ENCODE results near the gene PRM3.

The PRM3 gene

DNA sequence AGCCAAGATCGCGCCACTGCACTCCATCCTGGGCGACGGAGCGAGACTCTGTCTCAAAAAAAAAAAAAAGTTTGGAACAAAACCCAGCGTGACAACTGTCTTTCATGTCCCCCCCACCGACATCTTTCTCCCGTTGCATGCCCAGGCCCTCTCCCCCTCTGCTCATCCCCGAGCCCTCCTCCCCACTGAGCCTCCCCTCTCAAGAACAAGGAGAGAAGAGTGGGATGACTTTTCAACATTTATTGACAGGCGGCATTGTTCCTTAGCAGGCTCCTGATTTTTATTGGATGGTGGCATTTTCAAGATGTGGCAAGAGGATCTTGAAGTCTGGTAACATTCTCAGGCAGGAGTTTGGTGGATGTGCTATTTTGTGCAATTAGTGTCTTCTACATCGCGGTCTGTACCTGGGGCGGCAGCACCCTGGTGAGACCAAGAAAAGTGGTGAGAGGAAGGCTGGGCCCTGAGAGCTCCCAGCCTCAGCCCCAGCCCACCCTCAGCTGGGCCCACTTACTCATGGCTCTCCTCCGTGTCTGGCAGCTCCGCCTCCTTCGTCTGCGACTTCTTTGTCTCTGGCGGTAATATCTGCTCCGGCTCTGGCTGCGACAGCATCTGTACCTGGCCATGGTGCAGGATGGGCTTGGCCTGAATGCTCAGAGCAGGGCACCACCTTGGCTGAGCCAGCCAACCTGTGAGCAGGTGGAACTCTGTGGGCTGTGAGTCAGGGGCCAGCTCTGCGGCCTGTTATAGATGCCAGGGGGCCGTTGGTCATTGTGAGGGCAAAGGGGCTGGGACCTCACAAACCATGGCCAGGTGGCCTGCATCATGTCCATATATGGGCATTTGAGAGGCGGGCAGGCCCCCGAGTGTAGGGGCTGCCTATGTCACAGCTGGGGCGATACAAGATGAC is 7.4 kb upstream of the PRM3 start, which contains the start of gene PRM1:
Gene PRM1, minus strand, starts transcription at position 715 of the 907 bp plus-strand sequence. Its CDS starts 92 bp downstream, at position 623.
- no peak for DNase-seq

DNA sequence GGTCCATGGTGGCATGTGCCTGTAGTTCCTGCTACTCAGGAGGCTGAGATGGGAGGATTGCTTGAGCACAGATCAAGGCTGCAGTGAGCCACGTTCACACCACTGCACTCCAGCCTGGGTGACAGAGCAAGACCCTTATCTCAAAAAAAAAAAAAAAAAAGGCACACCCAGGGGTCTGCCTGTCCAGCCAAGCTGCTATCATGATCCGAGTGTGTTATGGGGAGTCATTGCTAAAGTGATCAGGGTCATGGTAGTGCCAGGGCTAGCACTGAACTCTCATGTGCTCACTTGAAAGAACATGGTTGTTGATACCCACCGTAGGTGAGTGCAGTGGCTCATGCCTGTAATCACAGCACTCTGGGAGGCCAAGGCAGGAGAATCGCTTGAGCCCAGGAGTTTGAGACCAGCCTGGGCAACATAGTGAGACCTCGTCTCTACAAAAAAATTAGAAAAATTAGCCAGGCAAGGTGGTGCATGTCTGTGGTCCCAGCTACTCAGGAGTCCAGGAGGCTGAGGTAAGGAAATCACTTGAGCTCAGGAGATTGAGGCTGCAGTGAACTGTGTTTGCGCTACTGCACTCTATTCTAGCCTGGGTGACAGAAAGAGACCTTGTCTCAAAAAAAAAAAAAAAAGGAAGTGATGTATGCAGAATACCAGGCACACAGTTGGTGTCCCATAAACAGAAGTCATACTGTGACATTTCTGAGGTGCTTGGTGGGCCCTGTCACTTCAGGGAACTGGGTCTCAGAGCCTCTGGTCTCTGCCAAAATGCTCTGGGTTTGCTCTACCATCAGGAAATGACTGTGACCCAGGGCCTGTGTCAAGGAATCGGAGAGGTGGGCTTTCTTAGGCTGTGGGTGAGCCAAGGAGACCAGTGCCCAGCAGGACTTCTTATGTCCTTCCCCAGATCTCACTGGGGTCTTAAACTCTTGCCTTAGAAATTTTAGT is 5.5 kb upstream of the PRM3 start:
- DNase-seq = no peak

DNA sequence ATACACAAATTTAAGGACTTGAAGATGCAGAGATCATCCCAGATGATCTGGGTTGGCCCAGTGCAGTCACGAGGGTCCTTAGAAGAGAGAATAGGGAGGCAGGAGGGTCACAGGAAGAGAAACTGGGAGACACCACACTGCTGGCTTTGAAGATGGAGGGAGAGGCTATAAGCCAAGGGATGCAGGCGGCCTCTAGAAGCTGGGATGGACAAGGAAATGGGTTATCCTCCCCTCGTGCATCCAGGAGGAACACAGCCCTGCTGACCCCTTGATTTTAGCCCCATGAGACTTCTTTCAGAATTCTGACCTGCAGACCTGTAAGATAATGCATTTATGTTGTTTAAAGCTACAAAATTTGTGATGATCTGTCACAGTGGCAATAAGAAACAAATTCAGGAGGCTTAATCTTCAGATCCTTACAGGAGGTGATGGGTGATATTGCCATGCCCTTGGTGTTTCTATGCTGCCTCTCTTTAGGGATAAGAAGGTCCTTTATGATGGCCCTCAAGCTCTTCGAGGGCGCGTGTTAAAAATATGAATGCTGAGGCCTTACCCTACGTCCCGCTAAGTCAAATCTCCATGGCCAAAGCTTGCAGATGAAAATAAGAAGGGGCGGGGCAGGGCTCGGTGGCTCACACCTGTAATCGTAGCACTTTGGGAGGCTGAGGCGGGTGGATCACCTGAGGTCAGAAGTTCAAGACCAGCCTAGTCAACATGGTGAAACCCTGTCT is 4.3 kb upstream of the PRM3 start:
- DNase-seq = no peak

DNA sequence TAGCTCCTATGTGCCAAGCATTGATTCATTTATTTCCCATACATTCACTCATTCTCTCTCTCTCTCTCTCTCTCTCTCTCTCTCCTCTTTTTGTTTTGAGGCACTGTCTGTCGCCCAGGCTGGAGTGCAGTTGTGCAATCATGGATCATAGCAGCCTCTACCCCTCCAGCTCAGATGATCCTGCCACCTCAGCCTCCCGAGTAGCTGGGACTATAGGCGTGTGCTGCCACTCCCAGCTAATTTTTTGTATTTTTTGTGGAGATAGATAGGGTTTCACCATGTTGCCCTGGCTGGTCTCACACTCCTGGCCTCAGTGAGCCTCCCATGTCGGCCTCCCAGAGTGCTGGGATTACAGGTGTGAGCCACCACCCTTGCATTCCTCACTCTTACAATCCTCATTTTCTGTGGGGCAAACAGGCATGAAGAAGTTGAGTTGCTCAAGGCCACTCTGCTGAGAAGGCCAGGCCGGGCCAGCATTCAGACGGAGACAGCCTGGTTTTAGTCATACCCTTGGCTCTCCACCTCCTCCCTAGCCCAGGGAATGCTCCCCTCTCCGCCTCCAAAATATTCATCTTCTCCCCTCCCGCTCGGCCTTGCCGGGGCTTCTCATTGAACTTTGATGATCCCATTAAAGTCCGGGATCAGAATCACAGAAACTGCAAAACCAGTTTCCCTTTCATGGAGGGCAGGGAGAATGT is 3.6 kb upstream of the PRM3 start:
- DNase-seq = no peak

DNA sequence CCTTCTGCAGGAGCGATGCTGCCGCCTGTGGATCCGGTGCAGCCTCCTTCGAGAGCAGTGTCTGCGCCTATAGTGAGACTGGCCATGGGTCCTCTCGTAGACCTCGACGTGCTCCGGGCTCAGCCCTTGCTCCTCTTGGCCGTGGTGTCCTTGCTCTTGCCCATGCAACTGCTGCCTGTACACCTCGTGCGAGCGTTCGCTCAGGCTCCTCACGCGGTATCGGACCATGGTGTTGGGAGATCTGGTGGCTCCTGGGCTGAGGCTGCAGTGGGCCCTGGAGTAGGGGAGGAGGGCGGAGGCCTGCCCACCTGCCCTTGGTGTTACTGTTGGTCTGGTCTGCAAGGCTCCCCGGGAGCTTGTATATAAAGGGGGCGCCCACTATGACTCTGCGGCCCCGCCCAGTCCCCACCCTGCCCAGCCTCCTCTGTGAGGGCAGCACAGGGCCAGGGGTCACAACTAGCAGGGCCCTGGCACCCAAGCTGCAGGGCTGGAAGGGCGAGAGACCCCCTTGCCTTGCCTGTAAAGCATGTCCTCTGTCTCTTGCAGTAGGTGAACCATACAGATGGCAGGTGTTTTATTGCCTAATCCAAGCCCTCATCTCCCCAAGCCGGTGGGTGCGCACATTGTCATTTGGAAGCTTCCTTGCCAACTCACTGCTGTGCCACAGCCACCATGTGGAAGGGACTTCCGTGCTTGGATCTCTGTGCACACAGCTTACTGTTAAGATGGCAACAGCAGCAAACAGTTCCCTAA is 2.9 kb upstream of the PRM3 start, which contains the start of gene PRM2:
Gene PRM2, minus strand, starts transcription at position 338 of the 753 bp plus-strand sequence. Its CDS starts 110 bp downstream, at position 228.
- DNase-seq = no peak

DNA sequence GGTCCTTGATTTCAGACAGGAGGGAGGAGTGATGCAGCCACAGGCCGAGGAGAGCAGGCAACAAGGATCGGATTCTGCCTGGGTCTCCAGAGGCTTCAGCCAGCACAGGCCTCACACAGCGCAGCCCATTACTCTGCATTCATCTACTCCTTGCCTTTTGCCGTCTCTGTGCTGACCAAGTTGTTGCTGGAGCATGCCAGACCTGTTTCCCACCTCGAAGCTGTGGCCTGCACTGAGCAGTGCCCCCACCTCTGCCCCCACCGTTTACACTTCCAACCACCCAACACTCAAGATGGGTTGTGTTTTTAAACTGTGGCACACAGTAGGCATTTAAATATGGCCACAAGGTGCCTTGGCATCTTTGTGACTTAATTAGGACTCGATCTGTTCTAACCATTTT is 1.5 kb upstream of the PRM3 start:
- no peak for DNase-seq

DNA sequence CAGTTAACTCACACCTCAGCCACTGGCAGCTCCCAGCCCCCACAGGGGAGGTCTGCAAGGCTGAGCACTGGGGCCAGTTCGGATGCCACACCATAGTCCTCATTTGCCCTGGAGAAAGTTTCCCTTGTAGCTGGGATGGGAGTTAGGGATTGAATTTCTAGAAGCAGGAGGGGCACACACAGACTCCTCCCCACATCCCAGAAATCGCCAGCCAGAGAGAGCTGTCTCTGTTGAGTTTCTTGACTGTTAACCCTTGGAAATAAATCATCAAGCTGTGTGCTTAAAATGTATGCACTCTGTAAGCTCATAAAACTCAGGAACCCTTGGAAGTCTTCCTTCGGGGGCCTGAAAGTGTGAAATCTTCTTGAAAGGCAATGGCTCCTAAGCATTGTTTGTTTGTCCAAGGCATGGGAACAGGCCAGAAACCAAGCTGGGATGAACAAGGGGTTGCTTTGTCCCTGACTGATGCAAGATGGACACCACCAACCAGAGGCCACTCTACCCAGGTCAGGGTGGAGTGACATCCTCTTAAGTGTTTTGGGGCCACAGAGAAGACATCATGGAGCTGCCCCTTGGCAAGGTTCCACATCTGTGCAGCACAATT is 394 bp upstream of the PRM3 start:
- no peak for DNase-seq

DNA sequence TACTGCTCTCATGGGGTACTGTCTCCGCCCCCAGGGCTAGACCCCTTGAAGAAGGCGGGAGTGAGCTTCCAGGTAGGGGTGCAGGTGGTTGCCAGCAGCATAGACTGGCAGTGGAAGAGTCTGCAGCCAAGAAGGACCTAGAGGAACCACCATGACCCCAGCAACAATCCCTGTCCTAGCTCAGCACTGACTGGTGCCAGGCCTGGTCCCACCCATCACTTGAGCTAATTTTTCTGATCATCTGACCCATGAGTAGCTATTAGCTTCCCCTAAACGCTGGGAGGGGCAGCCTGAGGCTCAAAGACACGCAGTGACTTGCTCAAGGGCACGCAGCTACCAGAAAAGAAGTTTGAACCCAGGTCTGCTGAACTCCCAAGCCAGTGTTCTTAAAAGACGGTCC is 945 bp downstream of the PRM3 start:
- no peak for DNase-seq

DNA sequence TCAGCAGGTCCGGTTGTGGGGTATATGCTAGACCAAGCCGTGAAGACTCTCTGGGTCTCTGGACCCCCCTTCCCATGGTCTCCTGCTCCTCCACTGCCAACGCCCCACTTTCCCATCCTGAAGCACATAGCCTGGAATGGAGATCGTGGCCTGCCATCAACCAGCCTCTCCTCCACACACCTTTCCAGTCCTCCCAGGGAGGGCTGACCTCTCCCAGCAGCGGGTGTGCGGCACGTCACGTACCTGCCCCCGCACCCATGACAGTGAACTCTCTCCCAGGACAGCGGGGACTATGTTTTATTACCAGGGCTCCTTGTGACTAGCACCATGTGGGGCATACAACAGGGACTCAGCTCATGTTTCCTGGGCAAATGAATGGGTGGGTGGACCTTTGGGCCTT is 1.8 kb downstream of the PRM3 start:
- no peak for DNase-seq

DNA sequence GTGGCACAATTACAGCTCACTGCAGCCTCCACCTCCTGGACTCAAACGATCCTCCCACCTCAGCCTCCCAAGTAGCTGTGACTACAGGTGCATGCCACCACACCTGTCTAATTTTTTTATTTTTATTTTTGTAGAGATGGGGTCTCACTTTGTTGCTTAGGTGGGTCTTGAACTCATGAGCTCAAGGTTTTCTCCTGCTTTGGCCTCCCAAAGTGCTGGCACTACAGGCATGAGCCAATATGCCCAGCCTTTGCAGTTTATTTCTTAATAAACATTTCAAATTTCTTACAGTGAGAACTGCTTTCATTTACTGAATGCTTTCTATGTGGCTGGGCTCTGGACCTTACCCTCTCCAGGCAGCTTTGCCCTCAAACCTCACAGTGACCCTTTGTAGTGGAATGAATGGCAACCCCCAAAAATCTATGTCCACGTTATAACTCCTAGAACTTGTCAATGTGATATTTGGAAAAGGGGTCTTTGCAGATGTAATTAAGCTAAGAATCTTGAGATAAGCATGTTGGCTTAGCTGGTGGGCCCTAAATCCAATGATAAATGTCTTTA is 2.7 kb downstream of the PRM3 start:
- DNase-seq = no peak

DNA sequence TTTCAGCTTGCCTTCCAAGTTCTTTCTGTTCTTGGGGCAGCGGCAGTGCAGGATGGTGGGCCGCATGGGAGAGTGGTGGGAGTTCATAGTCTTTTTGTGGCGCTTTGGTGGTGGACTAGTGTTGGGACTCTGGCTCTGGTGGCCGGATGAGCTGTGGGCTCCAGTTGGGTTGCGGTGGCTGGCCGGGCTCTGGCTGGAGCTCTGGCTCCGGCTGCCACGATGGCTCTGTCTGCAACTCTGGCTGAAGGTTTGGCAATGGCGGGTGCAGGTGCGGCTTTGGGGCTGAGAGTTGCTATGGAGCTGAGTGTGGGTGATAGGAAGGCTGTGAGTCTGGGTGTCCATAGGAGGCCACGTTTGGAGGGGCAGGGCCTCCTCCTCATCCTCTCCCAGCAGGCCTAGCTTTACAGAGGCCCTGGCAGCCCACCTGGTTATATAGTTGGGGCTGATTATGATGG is 4.5 kb downstream of the PRM3 start, which contains the start of gene TNP2:
Gene TNP2, minus strand, starts transcription at position 405 of the 455 bp plus-strand sequence. Its CDS starts 63 bp downstream, at position 342.
- DNase-seq = no peak

DNA sequence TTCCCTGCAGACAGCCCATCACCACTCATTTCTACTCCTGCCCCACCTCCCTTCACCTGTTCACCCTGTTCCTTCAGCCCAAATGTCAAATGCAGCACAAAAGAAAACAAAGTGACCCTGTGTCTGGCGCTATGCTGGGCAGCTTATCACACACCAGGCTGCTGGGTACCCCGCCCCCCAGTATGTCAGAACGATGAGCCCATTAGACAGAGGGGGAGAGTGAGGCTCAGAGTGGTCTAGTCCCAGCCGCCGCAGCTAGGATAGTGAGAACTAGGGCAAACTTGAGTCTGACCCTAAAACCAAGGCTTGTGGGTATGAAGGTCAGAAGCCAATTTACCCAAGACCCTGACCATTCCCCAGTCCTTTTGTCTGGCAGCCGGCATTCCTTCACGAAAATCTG is 8.3 kb downstream of the PRM3 start:
- DNase-seq = no peak

DNA sequence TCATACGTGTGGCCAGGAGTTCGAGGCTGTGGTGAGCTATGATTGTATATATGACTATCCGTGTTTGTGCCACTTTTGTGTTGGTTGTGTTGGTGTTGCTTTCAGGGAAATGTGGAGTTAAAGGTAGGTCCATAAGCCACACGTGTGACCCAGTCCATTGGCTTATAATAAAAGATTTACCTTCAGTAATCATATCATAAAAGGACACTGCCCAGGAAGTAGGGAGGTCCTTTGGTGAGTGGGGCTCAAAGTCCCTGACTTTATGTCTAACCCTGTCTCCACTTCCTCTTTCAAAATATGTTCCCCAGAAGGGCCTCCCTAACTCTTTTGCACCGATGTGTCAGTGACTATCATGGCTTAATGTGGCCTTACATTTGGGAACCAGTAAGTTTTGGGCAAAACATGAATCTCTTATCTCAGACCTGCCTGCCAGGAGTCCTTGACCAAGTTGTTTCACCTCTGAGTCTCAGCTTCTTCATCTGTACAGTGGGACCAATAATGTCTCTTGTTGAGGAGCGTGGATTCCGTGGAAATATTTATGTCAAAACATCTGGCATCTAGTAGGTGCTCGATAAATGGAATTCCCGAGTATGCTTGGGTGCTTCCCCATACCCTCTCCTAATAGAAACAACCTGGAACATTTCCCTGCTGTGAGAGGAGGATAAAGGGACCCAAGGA is 9.1 kb downstream of the PRM3 start:
- no peak for DNase-seq

DNA sequence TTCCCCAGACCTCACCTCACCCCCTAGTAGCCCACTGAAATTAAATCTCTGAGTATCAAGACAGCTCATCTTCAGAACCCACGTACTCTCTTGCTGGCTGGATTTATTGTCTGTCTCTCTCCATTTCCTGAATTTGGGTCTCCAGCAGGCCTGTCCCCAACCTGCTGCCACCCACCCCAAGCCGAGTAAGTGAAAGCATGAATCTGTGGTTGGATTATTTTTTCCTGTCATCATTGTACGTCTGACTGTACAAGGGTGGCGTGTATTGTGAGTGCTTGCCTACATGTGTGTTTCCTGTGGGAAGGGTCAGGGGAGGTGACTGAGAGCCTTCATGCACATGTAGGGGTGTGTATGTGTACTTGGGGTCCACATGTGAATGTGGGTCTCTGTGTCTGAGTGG is 9.7 kb downstream of the PRM3 start:
- no peak for DNase-seq

DNA sequence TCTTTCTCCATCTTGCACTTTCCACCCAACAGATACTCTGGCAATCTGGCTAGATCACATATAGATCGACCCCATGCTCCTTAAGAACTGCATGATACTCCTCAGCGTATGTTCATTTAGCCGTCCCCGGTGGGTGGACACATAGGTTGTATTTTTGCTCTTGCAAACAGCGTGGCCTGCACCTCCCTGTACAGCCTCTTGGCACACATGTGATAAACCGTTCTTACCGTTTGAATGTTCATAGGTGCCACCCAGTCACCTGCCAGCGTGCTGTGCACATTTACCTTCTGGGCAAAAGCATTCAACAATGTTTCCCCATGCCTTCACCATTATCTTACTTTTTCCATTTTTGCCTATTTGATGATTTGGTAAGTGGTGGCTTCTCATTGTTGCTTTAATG is 10.5 kb downstream of the PRM3 start:
- no peak for DNase-seq

DNA sequence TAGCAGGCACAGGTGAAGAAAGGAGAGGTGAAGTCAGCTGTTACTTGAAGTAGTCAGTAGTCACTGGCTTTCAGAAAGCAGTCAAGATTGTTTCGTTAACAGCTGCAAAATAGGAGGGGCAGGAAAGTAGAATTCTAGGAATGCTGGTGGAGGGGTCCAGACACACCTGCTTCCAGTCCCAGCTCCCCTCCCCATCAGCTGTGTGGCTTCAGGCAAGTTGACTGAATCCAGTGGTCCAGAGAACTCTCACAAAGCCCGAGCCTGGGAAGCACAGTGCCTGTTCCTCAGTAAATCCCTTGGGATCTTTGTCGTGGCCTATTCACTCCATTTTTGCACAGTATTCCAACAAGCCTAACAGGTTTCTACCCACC is 12.8 kb downstream of the PRM3 start:
- no peak for DNase-seq

DNA sequence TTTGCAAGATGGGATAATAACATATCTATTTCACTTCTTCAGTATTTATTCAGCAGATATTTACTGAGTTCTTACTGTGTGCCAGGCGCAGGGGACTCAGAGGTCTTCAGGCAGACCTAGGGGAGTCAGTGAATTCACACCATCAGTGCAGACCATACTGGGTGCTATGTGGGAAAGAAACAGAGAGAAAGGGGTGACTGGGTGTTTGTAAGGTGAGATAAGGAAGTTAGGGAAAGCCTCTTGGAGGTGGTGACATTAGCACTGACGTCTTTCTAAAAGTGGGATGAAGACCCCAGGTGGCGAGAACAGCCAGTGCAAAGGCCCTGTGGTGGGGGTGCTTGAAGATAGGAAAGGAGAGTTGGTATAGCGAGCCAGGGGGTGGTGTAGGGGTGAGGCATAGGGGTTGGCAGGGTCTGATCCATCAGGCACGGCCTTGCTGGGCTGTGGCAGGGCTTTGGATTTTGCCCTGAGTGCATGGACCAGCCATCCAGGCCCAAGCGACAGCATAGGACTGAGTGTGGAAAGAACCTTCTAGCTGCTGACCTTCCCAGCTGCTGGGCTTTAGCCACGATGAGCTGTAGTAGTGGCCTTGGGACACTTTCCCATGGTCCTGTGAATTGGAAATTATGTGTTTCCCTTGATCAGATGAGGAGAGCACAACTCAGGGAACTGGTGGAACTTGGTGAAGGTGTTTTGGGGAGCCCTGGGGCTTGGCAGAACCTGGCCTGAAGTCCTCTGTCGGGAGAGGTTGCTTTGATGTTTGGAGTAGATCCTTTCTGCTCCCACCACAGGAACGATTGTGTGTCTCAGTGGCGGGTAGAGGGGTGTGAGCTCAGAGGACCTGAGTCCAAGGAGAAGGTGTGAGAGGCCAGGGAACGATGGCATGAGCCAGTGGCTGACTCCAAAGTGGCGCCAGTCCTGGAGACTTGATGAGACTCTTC is 13.5 kb downstream of the PRM3 start:
- no peak for DNase-seq
